Subcutaneous adipose tissue (tissue), 4 donors: ENCODE results near the gene RDH16. TPM values are rescaled to one million over a fixed set of nuclear protein-coding genes. Genes with fewer than 3 reads are reported as not detected.

Source experiments
- CTCF ChIP-seq: fragments of 450-650 bp; IDR thresholded peaks from one replicate; pipeline ENCODE4 v1.5.1; 2016; ENCODE audit warnings: low read depth, mild to moderate bottlenecking, control low read depth, antibody characterized with exemption, moderate library complexity
- total RNA-seq, 4 donors: library from RNA; depleted of rRNA; stranded (reverse); fragments of >200 nt; gene quantifications; one replicate each; pipeline ENCODE4 v1.1.0, GENCODE V29; 2016

RDH16 gene
- total RNA-seq: 1 to 10 TPM in 1 of 4 donors, under 1 TPM in 2, not detected in 1; 0.34 to 1.5 (median 0.66) TPM

DNA sequence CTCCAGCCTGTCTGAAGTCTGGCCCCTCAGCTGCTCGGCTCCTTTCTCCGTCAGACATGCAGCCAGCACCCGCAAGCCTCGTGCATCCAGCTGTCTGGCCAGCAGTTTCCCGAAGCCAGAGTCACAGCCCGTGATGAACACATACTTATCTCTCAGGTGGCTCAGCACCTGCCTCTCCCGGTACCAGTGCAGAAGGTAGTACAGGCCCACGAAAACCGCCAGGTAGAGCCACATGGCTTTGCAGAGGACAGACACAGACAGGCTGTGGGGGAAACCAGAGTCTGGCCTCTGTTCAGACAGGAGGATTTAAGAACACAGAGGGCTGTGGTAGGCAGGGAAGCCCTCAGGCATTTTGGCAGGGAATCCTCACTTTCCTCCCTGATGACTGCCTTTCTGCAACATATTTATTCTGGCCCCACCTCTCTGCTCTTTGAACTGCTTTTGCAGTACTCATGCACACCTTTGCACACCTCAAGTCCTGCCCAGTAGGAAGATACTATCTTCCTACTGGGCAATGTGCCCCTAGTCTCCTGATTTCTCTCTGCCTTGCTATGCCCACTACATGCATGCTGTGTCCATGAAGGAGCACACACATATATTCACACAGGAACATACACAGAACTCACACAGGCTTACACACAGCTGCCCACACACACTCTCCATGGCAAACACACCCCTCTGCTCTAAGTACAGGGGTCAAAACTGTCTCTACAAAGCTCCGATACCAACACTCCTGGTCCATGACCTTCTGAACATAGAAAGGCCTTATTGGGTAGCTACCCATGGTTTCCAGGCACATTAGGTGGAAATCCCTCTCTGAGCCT, at the start of gene RDH16:
TSS of gene RDH16 (minus strand) at position 380 of the 824 bp plus-strand sequence. CDS start at position 234, 146 bp downstream.
- TF ChIP-seq CTCF: no peak

- TF ChIP-seq CTCF: no peak
Measured at GRCh38 chr12:57006809-57007475, 49.5 kb upstream of the RDH16 start.

DNA sequence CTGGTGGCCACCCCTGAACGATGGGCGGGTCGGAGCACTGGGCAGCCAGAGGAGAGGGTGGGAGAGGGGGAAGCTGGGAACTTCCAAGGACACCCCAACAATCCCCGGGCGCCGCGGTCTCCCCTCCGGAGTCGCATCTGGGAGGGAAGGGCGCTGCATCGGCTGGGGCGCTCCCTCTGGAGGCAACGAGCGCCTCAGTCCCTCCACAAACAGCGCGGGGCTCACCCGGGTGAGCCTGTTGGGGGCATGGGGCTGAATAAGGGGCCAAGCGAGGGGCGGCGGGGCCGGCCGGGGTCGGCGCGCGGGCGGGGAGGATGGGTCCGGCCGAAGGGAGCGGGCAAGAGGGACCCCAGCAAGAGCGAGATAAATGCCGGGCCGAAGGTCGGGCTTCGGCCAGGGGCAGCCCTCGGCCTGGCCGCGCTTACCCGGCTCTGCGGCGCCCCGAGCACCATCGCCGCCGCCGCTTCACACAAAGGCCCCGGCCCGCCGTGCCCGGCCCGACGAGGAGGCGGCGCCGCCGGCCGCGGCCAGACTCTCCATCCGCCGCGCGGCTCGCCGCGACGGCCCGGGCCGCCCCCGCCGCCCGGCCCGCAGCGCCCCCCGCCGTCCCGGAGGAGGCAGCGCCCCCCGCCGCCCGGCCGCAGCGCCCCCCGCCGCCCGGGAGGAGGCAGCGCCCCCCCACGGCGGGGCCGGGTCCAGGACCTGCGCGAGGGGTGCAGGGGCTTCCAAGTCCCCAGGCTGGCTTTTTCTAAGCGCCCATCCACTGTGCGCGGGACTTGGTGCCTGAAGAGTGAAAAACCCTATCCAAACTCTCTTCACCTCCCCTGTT, 48.8 kb upstream of the RDH16 start, which contains the start of gene ZBTB39:
TSS of gene ZBTB39 (minus strand) at position 567 of the 829 bp plus-strand sequence. CDS start 1,629 bp downstream, outside the sequence.
- TF ChIP-seq CTCF: no peak

- TF ChIP-seq CTCF: no peak
Measured at GRCh38 chr12:57004651-57005050, 47.2 kb upstream of the RDH16 start.

GRCh38 chr12:57003395-57003794, 46.0 kb upstream of the RDH16 start:
- no peak for TF ChIP-seq CTCF

- no peak for TF ChIP-seq CTCF
Measured at GRCh38 chr12:57001448-57001906, 44.1 kb upstream of the RDH16 start.
